SK-N-SH (cell line): ENCODE data around the gene TEKT5.

Experiments
- CTCF ChIP-seq: fragments of 200-600 bp; sonication (generic); IDR thresholded peaks from 2 replicates; pipeline ENCODE4 v1.6.1; 2017; ENCODE audit warnings: antibody characterized with exemption, mild to moderate bottlenecking, moderate library complexity
- NRF1 ChIP-seq: IDR thresholded peaks from 2 replicates; pipeline ENCODE4 v1.6.1; 2012; ENCODE audit warnings: low read depth, mild to moderate bottlenecking, low read length

GRCh38 chr16:10731790-10732189, 37.1 kb upstream of the TEKT5 start:
- no peak for TF ChIP-seq CTCF
- TF ChIP-seq NRF1: no peak
